GM12892 (cell line): ENCODE results near the gene OR11H7.

ENCODE experiments used
- POLR2A ChIP-seq: IDR thresholded peaks from 2 replicates; pipeline ENCODE4 v1.6.1; 2011; ENCODE audit warnings: low read depth, low read length, control low read depth
- POLR2AphosphoS5 ChIP-seq: IDR thresholded peaks from 2 replicates; pipeline ENCODE4 v1.6.1; 2011; ENCODE audit warnings: low read depth, low read length, control low read depth
- TAF1 ChIP-seq: IDR thresholded peaks from 2 replicates; pipeline ENCODE4 v1.6.1; 2011; ENCODE audit warnings: low read depth, mild to moderate bottlenecking, control low read depth, low read length, borderline replicate concordance

GRCh38 chr14:20197459-20197858 lies 31.3 kb upstream of the OR11H7 start:
- TF ChIP-seq POLR2A (no peak), TAF1 (no peak), POLR2AphosphoS5 (no peak)
